ENCODE measurements around the gene SQOR. TPM values are rescaled to one million over a fixed set of nuclear protein-coding genes. Genes with fewer than 3 reads are reported as not detected.

SQOR gene
- total and polyA plus RNA-seq, 10 donors: 21.5 to 79.6 (median 56.1) TPM

DNA sequence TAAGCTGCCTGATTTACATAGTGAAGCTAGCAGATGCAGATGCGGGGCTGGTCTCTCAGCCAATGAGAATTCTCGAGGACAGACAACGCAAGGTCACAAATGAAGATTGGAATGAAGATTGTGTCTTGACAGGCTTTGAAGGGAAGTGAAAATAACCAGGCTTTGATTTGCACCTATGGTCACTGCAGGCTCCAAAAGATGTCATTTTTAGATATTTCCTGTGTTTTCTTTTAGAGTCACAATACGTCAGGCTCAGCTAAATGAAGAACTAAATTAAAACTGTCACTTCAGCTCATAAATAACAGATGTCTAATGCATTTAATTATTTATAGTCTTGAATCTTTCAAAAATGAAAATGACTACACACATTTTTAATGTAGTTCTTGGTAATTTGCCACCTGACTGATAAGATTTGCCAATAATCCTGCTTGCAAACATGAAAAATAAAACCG lies 99.5 kb downstream of the SQOR start:
- WGBS, 5 donors: 57 to 66% (median 59%) methylated on average over 5 of the region's 5 CpGs
- no peak overlapping the region for H3K27ac ChIP-seq
- H3K4me1 ChIP-seq: no peaks in the 10 kb centered on the region
- no peaks in the 10 kb centered on the region for H3K9me3 ChIP-seq
- H3K4me3 ChIP-seq: no peak overlapping the region
- H3K36me3 ChIP-seq: no peaks in the 10 kb centered on the region
- DNase-seq: no peak
- intact Hi-C loops (cut with DNase I; ENCODE audit: low total_unique reads): no loop called here
- TF ChIP-seq POLR2AphosphoS5 (IDR thresholded peaks at IDR 0.05): no peak
- TF ChIP-seq, protein P1, sequence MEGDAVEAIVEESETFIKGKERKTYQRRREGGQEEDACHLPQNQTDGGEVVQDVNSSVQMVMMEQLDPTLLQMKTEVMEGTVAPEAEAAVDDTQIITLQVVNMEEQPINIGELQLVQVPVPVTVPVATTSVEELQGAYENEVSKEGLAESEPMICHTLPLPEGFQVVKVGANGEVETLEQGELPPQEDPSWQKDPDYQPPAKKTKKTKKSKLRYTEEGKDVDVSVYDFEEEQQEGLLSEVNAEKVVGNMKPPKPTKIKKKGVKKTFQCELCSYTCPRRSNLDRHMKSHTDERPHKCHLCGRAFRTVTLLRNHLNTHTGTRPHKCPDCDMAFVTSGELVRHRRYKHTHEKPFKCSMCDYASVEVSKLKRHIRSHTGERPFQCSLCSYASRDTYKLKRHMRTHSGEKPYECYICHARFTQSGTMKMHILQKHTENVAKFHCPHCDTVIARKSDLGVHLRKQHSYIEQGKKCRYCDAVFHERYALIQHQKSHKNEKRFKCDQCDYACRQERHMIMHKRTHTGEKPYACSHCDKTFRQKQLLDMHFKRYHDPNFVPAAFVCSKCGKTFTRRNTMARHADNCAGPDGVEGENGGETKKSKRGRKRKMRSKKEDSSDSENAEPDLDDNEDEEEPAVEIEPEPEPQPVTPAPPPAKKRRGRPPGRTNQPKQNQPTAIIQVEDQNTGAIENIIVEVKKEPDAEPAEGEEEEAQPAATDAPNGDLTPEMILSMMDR (IDR thresholded peaks at IDR 0.05 in 8 of 11, conservative IDR thresholded peaks at IDR 0.05 in 3 of 11): no peak
- H3K27me3 ChIP-seq (replicated peaks in 1 of 7): peaks cover 0 to 20% (median 0%) of the 10 kb centered on the region in 7 donors

Small RNA genes lying within 50 kb of the gene (small RNA-seq; reads per million reads assigned to genes)
- gene RF00019: 0 reads per million in 4 donors

Other genes starting within 250 kb of the SQOR start
- 10 to 100 TPM in 3 of 7 donors, 1 to 10 TPM in 4; 6.8 to 11.8 (median 8.9) TPM for gene SLC30A4, start 112.3 kb upstream of the SQOR start, total RNA-seq
- gene SLC30A4, start 112.3 kb upstream of the SQOR start, polyA plus RNA-seq: 1 to 10 TPM; 1.0 to 2.4 (median 1.3) TPM
- gene BLOC1S6, start 47.6 kb upstream of the SQOR start, total RNA-seq: 10 to 100 TPM; 43.1 to 67.3 (median 50.7) TPM
- gene BLOC1S6, start 47.6 kb upstream of the SQOR start, polyA plus RNA-seq: 10 to 100 TPM; 18.6 to 30.5 (median 20.8) TPM

All from spleen (tissue), 11 donors.